H7 (cell line): ENCODE data around the gene RYK. TPM values are rescaled to one million over a fixed set of nuclear protein-coding genes. Genes with fewer than 3 reads are reported as not detected.
A peak's percentile ranks its signal among the peaks of the same experiment; 100 is the strongest.
"Not testable (repeated sequence)": the region's sequence is repeated elsewhere in the genome, so short reads cannot be mapped to it uniquely, and the experiment has no call there.

ENCODE experiments used
- DNase-seq: peaks from one replicate; pipeline ENCODE4 v3.0.0; 2012
- H3K27me3 ChIP-seq: 2 replicates; pipeline ENCODE4 v1.6.0; 2011; ENCODE audit warnings: mild to moderate bottlenecking, low read length; ENCODE audit not compliant: control insufficient read depth, insufficient read depth
- H3K36me3 ChIP-seq: replicated peaks from 2 replicates; pipeline ENCODE4 v1.5.1; 2011; ENCODE audit warnings: low read length; ENCODE audit not compliant: control insufficient read depth, insufficient read depth
- H3K4me3 ChIP-seq: 2 replicates; pipeline ENCODE4 v1.5.1; 2011; ENCODE audit warnings: low read depth, mild to moderate bottlenecking, control low read depth, low read length, moderate library complexity; ENCODE audit not compliant: insufficient read depth
- total RNA-seq: library from RNA; depleted of rRNA; stranded (reverse); fragments of >200 nt; shearing (Covaris generic); gene quantifications from 2 replicates; pipeline ENCODE4 v1.2.3, GENCODE V29; 2014

The RYK gene
- total RNA-seq, 1 experiment from 2014 or later = 79.2 TPM

GRCh38 chr3:134242649-134243617 lies 7.7 kb downstream of the RYK start:
- Histone ChIP-seq H3K27me3 (no peaks in the 10 kb centered on the region), H3K36me3 (no peaks in the 10 kb centered on the region; the same call in 1 of the 2 replicates), H3K4me3 (no peak overlapping the region)
- DNase-seq = no peak

GRCh38 chr3:134239538-134239937 lies 11.1 kb downstream of the RYK start:
- no peak overlapping the region for H3K4me3 ChIP-seq
- no peaks in the 10 kb centered on the region for H3K27me3 ChIP-seq
- DNase-seq = no peak
- no peaks in the 10 kb centered on the region for H3K36me3 ChIP-seq

GRCh38 chr3:134237454-134238145 lies 13.1 kb downstream of the RYK start:
- H3K27me3 ChIP-seq = no peaks in the 10 kb centered on the region
- DNase-seq = no peak
- H3K36me3 ChIP-seq = no peaks in the 10 kb centered on the region
- no peak overlapping the region for H3K4me3 ChIP-seq

- no peaks in the 10 kb centered on the region for H3K36me3 ChIP-seq
- H3K27me3 ChIP-seq = no peaks in the 10 kb centered on the region
- no peak for DNase-seq
- no peak overlapping the region for H3K4me3 ChIP-seq
Measured at GRCh38 chr3:134236505-134237170, 14.0 kb downstream of the RYK start.

- Histone ChIP-seq H3K36me3 (no peaks in the 10 kb centered on the region), H3K27me3 (no peaks in the 10 kb centered on the region), H3K4me3 (no peak overlapping the region)
- no peak for DNase-seq
Measured at GRCh38 chr3:134235577-134236076, 15.0 kb downstream of the RYK start.

- no peaks in the 10 kb centered on the region for H3K27me3 ChIP-seq
- H3K4me3 ChIP-seq = no peak overlapping the region
- no peaks in the 10 kb centered on the region for H3K36me3 ChIP-seq
- no peak for DNase-seq
Measured at GRCh38 chr3:134232951-134233350, 17.7 kb downstream of the RYK start.

- no peak for DNase-seq
- Histone ChIP-seq H3K36me3 (no peaks in the 10 kb centered on the region), H3K4me3 (no peak overlapping the region), H3K27me3 (no peaks in the 10 kb centered on the region)
Measured at GRCh38 chr3:134232151-134232550, 18.5 kb downstream of the RYK start.

- Histone ChIP-seq H3K36me3 (no peaks in the 10 kb centered on the region), H3K27me3 (no peaks in the 10 kb centered on the region), H3K4me3 (no peak overlapping the region)
- no peak for DNase-seq
Measured at GRCh38 chr3:134231131-134231530, 19.5 kb downstream of the RYK start.

GRCh38 chr3:134229038-134229437 lies 21.6 kb downstream of the RYK start:
- Histone ChIP-seq H3K27me3 (no peaks in the 10 kb centered on the region), H3K4me3 (no peak overlapping the region), H3K36me3 (no peaks in the 10 kb centered on the region)
- peak; percentile 19 for DNase-seq

- no peak for DNase-seq
- Histone ChIP-seq H3K36me3 (no peaks in the 10 kb centered on the region), H3K27me3 (no peaks in the 10 kb centered on the region), H3K4me3 (no peak overlapping the region)
Measured at GRCh38 chr3:134228479-134228878, 22.2 kb downstream of the RYK start.

- Histone ChIP-seq H3K27me3 (no peaks in the 10 kb centered on the region), H3K36me3 (no peaks in the 10 kb centered on the region), H3K4me3 (no peak overlapping the region)
- no peak for DNase-seq
Measured at GRCh38 chr3:134228035-134228434, 22.6 kb downstream of the RYK start.

- H3K36me3 ChIP-seq, DNase-seq, H3K4me3 ChIP-seq, H3K27me3 ChIP-seq: not testable (repeated sequence)
Measured at GRCh38 chr3:134224796-134225156, 25.9 kb downstream of the RYK start.

- Histone ChIP-seq H3K4me3 (no peak overlapping the region), H3K36me3 (no peaks in the 10 kb centered on the region; the same call in 1 of the 2 replicates), H3K27me3 (no peaks in the 10 kb centered on the region)
- no peak for DNase-seq
Measured at GRCh38 chr3:134222835-134223234, 27.8 kb downstream of the RYK start.

GRCh38 chr3:134216851-134217250 lies 33.8 kb downstream of the RYK start:
- H3K36me3 ChIP-seq = no peaks in the 10 kb centered on the region; the same call in none of the 2 replicates
- H3K4me3 ChIP-seq = no peak overlapping the region
- DNase-seq = no peak

More at GRCh38 chr3:134216851-134217250, 33.8 kb downstream of the RYK start:
- no peaks in the 10 kb centered on the region for H3K27me3 ChIP-seq
